GM21515 (cell line): ENCODE measurements around the gene FMNL2.

Experiments used
- ATAC-seq: cut with Tn5 transposase; IDR thresholded peaks from one replicate; pipeline ENCODE4 v1.9.1; 2021; ENCODE audit not compliant: unreplicated experiment

Gene FMNL2

GRCh38 chr2:152548111-152548875, 213.3 kb downstream of the FMNL2 start:
- no peak for ATAC-seq

DNA sequence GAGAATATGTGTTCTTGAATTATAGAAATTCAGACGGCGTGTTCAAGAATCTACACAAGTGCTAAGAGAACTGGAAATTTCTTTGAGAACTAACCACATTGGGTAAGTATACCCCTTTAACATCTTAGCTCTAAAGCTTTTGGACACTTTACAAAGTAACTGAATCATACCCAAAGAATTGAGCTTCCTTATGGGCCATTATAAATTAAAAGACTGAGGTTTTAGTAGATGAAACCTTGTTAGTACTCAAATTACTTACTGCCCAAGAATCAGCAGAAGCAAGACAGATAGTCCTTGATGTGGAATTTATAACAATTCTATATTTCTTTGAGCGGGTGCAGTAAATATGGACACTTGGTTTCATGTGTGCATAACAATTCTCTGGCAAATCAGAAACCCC, 214.0 kb downstream of the FMNL2 start:
- ATAC-seq: no peak

DNA sequence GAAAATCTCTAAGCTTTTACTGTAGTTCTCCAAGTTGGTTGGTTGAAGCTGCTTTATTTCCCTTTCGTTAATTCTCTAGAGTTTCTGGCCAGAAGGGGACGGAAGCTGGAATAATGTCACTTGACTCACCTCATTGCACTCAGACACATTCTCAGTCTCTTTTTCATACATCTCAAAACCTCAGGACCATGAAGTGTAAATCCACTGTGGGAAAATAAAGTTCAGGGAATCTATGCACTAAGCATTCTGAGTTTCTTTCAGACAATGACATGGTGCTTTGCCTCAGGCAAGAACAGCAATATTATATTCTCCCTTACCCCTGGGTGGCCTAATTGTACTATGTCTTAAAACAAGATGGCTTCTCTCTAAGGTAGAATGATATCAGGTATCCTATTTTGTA, 214.4 kb downstream of the FMNL2 start:
- ATAC-seq: no peak

DNA sequence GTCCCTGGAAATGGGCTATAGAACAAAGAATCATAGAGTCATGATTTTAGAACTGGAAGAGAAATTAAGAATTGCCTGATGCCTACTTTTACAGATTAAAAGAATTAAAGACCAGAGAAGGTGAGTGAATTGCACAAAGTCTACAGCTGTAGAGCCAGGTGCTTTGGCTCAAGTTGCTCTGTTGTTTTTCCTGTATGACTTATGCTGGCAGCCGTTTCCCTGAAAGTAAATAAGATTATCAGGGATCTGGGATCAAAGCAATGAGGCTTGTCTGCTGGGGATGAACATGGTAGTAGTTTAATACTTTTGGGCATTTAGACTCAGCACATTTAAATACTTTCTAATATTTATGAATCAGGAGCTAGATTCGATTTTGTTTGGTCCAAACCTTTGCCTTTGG, 215.4 kb downstream of the FMNL2 start:
- no peak for ATAC-seq

DNA sequence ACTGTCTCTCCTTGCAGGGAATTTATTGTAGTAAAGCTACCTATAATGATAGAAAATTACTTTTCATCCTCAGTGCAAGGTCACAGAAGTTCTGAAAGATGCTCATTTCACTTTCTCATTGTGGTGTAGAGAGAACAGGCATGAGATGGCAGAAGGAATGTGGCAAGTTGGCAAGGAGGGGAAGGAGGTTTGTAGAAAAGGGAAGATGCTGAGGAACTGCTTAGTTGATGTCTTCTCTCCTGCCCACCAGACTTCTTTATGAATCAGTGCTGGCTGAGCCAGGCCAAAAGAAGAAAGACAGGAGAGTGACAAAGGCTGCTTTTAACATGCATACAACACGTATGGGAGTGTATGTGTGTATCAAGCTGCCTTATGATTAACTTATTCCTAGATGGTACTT, 217.9 kb downstream of the FMNL2 start:
- no peak for ATAC-seq

DNA sequence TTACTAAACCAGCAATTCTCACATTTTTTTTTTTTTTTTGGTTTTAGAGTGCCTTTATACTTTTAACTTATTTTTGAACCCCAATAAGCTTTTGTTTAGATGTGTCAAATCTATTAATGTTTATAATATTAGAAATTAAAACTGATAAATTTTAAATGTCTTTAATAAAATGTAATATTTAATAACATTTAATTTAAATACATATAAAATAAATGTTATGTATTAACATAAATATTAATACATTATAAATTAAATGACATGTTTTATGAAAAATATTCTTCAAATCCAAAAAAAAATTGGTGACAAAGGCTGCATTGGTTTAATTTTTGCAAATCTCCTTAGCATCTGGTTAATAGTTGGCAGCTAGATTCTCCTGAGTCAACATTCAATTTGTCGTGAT, 218.5 kb downstream of the FMNL2 start:
- no peak for ATAC-seq

- ATAC-seq: no peak
Measured at GRCh38 chr2:152555048-152555447, 220.1 kb downstream of the FMNL2 start.

GRCh38 chr2:152556506-152556905, 221.5 kb downstream of the FMNL2 start:
- ATAC-seq: no peak

DNA sequence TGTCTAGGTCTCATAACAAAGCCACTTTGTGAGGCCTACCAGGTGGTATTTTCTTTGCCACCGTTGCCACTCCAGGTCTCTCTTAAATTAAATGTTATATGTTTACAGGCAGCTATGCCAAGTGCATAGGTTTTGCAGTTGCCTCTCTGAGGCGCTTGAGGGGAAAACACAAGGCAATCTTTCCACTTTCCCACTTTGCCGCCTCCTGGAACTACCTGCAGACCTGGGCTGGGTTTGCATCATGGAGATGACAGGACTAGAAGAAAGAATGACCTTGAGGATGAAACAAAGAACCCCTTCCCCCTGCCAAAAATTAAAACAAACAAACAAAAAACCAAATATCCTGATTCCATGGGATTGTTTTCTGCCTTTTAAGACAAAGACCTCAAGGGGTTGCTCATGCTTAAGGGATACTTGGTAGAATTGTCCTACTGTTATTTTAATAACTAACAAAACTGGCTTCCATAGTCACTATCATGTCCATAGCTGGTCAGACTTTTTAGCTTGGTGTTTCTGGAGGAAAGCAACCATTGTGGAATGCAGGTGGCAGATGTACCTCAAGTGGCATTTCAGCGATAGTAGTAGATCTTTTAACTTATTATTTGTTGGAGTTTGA, 222.4 kb downstream of the FMNL2 start:
- ATAC-seq: no peak

DNA sequence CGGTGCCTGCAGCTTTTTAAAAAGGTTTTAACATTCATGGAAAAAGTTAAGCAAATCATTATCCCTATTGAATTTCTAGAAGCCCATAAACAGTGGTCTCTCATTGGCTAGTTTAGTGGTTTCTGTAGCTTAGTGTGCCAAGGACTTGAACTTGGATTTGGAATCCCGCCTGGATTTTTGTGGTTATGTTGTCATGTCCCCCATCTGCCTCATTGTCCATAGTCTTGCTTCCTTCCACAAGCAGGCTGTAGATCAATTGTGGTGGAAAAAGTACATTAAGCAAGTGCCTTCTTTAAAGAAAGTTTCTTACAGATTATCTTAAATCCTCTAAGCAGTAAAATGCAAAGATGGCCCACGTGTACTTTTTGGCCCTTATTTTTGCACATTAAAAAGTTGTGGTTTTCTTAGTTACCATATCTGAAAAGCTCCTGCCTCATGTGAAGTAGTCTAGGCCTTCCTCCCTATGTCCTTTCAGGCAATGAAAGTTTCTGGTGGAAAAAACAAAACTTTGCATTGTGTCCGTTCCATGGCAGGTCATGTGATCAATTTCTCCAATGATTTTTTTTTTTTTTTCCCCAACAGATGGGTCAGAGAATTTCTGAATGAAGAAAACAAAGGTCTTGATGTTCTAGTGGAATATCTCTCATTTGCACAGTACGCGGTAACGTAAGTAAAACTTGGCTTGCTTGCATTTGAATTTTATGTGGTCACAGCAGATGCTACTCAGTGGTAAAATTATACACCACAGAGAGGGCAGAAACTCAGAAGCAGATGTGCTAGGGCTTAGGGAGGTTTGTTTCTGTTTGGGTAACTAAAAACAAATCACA, 223.4 kb downstream of the FMNL2 start:
- no peak for ATAC-seq

DNA sequence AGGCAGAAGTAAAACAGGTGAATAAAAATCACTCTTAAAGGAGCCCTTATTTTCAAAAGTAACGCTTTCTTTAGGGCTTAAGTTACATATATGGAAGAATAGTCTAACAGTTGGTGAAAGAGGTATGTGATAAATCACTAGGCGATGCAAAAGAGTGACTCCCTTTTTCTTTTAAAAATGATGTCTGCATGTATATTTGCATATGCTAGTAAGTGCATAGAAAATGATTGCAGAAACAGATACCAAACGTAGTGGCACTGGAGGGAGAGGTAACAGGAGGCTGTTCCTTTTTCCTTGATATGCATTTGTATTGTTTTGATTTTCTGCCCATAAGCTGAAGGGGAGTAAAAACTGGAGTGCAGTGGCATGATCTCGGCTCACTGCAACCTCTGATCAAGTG, 224.0 kb downstream of the FMNL2 start:
- ATAC-seq: no peak

DNA sequence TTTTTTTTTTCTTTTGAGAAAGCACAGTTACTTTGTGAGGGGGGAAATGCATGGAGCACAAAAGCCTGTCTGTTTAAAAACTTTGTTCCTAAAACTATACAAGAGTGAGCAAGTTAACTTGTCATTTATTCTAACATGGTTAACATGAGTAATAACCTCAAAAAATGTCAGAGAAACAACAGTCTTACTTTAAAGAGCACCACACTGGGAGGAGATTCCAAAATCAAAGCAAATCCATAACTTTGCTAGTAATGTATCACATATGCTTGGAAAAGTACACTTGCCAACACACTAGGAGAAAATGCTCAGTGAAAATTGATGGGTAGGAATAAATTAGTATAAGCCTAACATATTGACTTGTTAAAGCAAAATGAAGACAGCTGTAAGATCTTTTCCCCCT, 225.2 kb downstream of the FMNL2 start:
- ATAC-seq: no peak

- no peak for ATAC-seq
Measured at GRCh38 chr2:152560873-152561595, 226.1 kb downstream of the FMNL2 start.

DNA sequence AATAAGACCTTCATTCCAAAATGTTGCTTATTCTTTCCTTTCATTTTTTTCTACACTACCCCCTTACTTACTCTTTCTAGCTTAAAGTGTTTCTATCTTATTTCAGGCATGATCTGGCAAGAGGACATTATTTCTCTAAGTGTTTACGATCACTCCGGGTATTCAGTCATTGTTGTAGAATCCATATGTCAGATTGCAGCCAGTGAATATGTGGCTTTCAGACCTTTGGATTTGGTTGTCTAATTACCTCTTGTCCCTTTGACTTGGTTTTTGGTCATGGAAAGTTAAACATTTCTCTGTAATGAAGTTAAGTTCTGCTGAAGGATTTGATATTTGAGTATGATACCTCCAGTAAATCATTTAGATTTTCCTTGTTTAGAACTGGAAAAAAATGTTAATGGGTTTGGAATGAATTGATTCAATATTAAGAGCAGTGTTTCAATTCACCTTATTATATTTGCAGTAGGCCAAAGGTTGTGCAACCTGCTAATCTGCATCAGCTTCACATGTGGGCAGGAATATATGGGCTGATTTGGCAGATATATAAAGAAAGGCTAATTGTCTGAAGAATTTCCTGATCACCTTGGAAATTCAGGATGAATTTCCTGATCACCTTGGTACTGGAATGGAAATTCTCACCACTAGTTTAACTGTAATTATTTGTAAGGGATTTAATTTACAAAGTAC, 227.4 kb downstream of the FMNL2 start:
- ATAC-seq: no peak

- ATAC-seq: no peak
Measured at GRCh38 chr2:152563764-152564163, 228.8 kb downstream of the FMNL2 start.

- ATAC-seq: peak; percentile 84
Measured at GRCh38 chr2:152564754-152565551, 230.0 kb downstream of the FMNL2 start.

GRCh38 chr2:152565884-152566727, 231.1 kb downstream of the FMNL2 start:
- peak; percentile 67 for ATAC-seq

- ATAC-seq: peak; percentile 40
Measured at GRCh38 chr2:152566728-152567069, 231.7 kb downstream of the FMNL2 start.

DNA sequence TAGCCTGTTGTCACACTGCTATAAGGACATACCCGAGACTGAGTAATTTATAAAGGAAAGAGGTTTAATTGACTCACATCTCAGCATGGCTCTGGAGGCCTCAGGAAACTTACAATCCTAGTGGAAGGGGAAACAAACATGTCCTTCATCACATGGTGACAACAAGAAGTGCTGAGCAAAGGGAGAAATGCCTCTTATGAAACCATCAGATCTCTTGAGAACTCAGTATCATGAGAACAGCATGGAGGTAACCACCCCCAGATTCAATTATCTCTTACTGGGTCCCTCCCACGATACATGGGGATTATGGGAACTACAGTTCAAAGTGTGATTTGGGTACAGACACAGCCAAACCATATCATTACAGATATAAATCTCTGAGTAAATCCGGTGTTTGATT, 233.6 kb downstream of the FMNL2 start:
- ATAC-seq: no peak
